IPS-11a (cell line): ENCODE data around the gene POFUT2.

ENCODE experiments used
- H3K4me3 ChIP-seq: one replicate; pipeline ENCODE4 v1.5.1; 2013; ENCODE audit warnings: low read depth, low read length, control low read depth

Gene POFUT2

DNA sequence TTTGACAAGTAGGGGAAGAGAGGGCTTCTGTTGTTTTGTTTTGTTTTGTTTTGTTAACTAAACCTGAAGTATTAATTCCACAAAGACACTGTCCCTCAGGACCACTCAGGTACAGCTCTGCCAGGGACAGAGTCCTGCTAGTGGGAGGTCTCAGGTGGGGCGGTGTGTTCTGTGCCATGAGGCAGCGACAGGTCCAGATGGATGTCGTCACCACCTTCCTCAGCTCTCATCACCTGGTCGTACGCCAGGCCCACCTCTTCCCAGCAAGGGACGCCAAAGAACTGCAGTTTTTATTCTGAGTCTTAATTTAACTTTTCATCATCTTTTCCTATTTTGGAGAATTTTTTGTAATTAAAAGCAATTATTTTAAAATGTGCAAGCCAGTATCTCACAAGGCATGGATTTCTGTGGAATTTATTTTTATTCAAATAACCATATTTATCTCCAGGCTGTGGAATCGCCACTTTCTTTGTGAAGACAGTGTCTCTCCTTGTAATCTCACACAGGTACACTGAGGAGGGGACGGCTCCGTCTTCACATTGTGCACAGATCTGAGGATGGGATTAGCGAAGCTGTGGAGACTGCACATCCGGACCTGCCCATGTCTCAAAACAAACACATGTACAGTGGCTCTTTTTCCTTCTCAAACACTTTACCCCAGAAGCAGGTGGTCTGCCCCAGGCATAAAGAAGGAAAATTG, 62.5 kb downstream of the POFUT2 start:
- no peak overlapping the region for H3K4me3 ChIP-seq

DNA sequence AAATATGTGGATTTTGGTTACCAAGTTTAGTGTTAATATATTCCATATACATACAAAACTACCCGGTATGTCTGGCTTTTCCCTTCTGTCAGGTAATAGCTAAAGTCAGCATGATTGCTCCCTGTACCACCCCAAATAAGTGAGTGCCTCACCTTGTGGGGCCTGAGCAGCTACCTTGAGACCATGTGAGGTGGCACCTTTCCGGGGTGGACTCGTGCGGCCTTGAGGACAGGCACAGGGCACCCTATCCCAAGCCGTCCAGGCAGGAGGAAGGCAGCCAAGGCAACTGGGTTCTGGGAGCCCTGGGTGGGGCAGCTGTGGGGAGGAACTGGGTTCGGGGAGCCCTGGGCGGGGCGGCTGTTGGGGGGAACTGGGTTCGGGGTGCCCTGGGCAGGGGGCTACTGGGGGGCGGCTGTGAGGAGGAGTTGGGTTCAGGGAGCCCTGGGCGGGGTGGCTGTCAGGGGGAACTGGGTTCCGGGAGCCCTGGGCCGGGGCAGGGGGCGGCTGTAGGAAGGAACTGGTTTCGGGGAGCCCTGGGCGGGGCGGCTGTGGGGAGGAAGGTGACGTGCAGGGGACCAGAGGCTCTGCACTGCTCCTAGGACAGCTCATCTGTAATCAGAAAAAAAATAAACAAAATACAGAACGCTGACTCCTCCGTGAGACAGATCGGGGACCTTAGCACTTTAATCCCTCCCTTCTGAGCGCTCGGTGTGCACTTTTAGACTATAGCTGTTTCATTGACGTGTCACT, 63.3 kb downstream of the POFUT2 start:
- H3K4me3 ChIP-seq, result no peak overlapping the region

DNA sequence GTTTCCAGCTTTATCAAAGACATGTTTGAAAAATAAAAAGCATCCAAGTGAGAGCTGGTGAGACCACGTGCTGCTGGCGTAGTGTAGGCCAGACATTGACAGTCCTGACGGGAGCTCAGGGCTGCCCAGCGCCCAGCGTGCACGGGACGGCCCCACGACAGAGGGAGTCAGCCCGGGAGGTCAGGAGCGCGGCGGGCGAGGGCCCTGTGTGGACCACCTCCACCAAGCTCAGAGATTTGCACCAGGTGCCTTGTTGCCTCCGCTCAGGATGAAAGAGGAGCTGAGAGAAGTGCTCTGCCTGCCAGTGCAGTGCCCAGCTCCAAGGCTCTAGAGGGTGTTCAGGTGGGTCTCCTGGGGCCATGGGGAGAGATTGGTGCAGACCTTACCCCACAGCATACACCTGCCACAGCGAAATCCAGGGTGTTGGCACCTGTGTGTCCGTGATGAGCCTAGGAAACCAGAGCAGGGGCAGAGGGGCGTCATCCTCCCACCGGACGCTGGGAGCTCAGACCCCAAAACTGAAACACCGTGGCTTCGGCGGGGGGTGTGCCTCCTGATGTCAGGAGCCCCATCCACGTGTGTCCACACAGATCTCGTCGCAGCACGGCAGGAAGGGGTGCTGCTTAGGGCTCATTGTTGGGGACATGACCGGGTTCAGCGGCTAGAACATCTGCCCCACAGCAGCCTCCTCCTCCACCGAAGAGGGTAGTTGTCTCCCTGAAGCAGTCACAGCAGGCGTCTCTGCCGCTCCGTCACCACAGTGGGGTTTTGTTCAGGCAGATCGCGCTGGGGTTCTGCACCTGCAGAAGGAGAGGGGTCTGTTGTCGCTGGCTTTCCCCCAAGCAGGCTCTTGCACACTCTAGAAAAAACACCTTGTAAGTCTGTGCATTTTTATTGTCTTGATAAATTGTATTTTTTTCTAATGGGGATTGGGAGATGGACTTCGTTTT, 64.2 kb downstream of the POFUT2 start:
- no peak overlapping the region for H3K4me3 ChIP-seq

DNA sequence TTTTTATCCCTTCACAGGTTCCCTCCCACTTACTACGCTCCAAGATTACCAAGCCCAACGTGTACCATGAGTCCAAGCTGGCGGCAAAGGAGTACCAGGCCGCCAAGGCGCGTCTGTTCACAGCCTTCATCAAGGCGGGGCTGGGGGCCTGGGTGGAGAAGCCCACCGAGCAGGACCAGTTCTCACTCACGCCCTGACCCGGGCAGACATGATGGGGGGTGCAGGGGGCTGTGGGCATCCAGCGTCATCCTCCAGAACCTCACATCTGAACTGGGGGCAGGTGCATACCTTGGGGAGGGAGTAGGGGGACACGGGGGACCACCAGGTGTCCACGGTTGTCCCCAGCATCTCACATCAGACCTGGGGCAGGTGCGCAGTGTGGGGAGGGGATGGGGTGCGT, 65.7 kb downstream of the POFUT2 start:
- no peak overlapping the region for H3K4me3 ChIP-seq

DNA sequence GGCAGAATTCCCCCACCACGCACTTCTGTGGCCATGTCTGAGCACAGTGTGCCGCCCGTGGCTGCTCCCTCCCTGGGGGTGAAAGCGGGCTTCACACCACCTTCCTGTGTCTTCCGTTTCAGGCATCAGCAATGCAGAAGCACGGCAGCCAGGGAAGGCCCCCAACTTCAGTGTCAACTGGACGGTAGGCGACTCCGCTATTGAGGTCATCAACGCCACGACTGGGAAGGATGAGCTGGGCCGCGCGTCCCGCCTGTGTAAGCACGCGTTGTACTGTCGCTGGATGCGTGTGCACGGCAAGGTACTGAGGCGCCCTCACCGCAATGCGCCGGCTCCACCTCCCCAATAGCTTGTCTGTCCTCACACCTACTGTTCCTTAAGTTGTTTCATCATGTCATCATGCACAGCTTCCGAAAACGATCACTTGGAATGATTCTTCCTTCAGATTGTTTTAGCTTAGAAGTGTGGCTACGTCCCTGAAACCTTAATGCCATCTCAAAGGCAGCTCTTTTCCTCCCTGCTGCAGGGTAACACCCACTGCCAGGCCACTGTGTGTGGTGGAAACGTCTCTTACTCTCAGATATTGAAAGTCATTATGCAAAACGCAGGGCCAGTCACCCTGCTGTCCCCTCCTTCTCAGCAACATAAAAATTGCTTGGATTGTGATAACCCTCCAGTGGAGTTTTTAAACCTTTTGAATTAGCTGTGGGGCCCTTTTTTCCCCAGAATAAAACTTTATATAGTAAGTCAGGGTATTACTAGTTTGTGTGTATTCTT, 66.8 kb downstream of the POFUT2 start:
- no peak overlapping the region for H3K4me3 ChIP-seq

DNA sequence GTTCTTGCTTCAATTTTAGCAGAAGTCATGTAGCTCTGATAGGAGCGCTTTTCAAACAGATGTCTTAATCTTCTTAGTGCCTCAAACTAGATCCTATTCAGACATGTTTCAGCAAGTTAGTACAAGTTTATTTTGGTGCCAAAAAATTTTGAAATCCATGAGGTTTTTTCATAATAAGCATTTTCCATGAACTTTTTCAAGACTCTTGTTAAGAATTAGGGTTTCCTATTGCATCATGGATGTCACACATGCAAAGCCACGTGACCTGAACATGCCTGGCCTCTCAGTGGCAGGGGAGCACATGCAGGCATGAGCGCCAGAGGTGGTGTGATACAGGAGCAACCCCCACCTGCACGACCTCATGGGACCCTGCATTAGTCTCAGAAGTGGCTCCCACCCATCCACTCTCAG, 67.6 kb downstream of the POFUT2 start:
- no peak overlapping the region for H3K4me3 ChIP-seq

DNA sequence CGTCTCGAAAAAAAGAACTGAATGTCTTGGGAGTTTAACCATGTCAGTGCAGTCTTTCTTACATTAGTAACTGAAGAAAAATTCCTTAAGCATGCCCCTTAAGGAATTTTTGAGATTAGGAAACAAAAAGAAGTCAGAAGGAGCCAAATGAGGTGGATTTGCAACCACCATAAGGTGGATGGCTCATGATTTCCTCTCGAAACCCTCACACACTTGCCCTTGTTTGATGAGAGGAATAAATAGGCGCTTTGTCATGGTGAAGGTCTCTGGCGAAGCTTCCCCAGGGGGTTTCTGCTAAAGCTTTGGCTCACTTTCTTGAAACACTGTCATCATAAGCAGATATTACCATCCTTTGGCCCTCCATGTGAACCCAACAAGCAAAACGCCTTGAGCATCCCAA, 68.2 kb downstream of the POFUT2 start:
- H3K4me3 ChIP-seq, result no peak overlapping the region

DNA sequence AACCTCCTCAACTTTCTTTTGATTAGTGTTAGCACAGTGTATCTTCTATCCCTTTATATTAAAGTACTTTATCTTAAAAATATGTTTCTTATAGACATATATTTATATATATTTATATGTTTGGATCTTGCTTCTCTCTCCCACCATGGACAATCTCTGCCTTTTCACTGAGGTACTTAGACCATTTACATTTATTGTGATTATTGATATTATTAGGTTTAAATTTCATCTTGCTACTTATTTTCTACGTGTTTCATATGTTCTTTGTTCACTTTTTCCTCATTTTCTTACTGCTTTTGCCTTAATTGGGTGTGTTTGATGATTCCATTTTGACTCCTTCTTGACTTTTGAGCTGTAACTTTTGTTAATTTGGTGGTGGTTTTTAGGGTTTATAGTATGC, 70.7 kb downstream of the POFUT2 start:
- H3K4me3 ChIP-seq, result no peak overlapping the region

DNA sequence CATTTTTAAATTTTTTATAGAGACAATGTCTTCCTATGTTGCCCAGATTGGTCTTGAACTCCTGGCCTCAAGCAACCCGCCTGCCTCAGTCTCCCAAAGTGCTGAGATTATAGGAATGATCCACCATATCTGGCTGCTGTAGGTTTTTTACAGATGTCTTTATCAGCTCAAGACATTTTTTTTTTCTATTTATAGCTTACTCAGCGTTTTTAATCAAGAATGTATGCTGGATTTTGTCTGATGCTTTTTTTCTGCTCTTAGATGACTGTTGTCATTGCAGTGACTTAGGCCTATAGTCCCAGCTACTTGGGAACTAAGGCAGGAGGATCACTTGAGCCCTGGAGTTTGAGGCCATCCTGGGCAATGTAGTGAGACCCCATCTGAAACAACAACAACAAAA, 72.5 kb downstream of the POFUT2 start:
- no peak overlapping the region for H3K4me3 ChIP-seq
